IMR-90 (cell line): ENCODE data around the gene CPXM2. TPM values are rescaled to one million over a fixed set of nuclear protein-coding genes. Genes with fewer than 3 reads are reported as not detected.

Experiments used
- ATAC-seq: fragments of 200-7000 bp; cut with Tn5 transposase; 2 replicates; pipeline ENCODE4 v1.9.1; 2020; ENCODE audit warnings: low read depth, mild to moderate bottlenecking, moderate library complexity
- BruUV-seq: library from RNA; stranded (reverse); fragments of 400-500 nt; replicated peaks from 2 replicates; lab custom pipeline; 2021; lab: Mats Ljungman, UMichigan
- CTCF ChIA-PET: fragments of 300-600 bp; formaldehyde crosslinking; extraction: SDS; loops from one replicate; lab custom pipeline; 2021; ENCODE audit warnings: antibody characterized with exemption; lab: Yijun Ruan, JAX
- POLR2A ChIA-PET: fragments of 300-600 bp; sonication (Branson Sonifier 250); formaldehyde crosslinking; loops from one replicate; lab custom pipeline; 2022; ENCODE audit warnings: antibody characterized with exemption; ENCODE audit not compliant: unreplicated experiment; lab: Charles Lee
- DNase-seq: peaks from one replicate; pipeline ENCODE4 v3.0.0; 2013
- H2AFZ ChIP-seq: replicated peaks from 2 replicates; pipeline ENCODE3; 2013; ENCODE audit warnings: low read length, mild to moderate bottlenecking; ENCODE audit not compliant: poor library complexity
- H2AK5ac ChIP-seq: 2 replicates; pipeline ENCODE4 v1.6.1; 2013; ENCODE audit warnings: low read depth, low read length, inconsistent platforms
- H2AK9ac ChIP-seq: replicated peaks from 2 replicates; pipeline ENCODE3; 2013; ENCODE audit warnings: mild to moderate bottlenecking, low read depth, low read length, moderate library complexity; ENCODE audit not compliant: poor library complexity
- H2BK120ac ChIP-seq: 2 replicates; pipeline ENCODE4 v1.6.1; 2013; ENCODE audit warnings: low read depth, low read length, inconsistent platforms
- H2BK15ac ChIP-seq: 3 replicates; pipeline ENCODE4 v1.6.1; 2013; ENCODE audit warnings: low read depth, low read length, inconsistent platforms
- H2BK20ac ChIP-seq: 2 replicates; pipeline ENCODE4 v1.6.1; 2013; ENCODE audit warnings: low read depth, mild to moderate bottlenecking, inconsistent platforms, low read length, moderate library complexity
- H2BK5ac ChIP-seq: 2 replicates; pipeline ENCODE4 v1.6.1; 2013; ENCODE audit warnings: mild to moderate bottlenecking, low read depth, low read length, inconsistent platforms; ENCODE audit not compliant: poor library complexity, severe bottlenecking
- H3K14ac ChIP-seq: replicated peaks from 2 replicates; pipeline ENCODE4 v1.6.1; 2013; ENCODE audit warnings: low read depth, low read length, inconsistent platforms
- H3K18ac ChIP-seq: 2 replicates; pipeline ENCODE4 v1.6.1; 2013; ENCODE audit warnings: low read depth, low read length, control low read depth
- H3K23ac ChIP-seq: 2 replicates; pipeline ENCODE4 v1.6.1; 2013; ENCODE audit warnings: low read depth, low read length, inconsistent platforms
- H3K27ac ChIP-seq: 2 replicates; pipeline ENCODE4 v1.5.1; 2013; ENCODE audit warnings: mild to moderate bottlenecking, control low read depth, low read length; ENCODE audit not compliant: insufficient read depth
- H3K27me3 ChIP-seq: 2 replicates; pipeline ENCODE4 v1.6.1; 2013; ENCODE audit warnings: low read length; ENCODE audit not compliant: control insufficient read depth, insufficient read depth
- H3K36me3 ChIP-seq: 2 replicates; pipeline ENCODE4 v1.6.1; 2013; ENCODE audit warnings: low read length, mixed read lengths; ENCODE audit not compliant: control insufficient read depth, insufficient read depth
- H3K4ac ChIP-seq: 2 replicates; pipeline ENCODE4 v1.6.1; 2013; ENCODE audit warnings: low read depth, low read length, inconsistent platforms
- H3K4me1 ChIP-seq: 2 replicates; pipeline ENCODE4 v1.6.1; 2013; ENCODE audit warnings: low read length, mixed read lengths; ENCODE audit not compliant: control insufficient read depth, insufficient read depth
- H3K4me2 ChIP-seq: 2 replicates; pipeline ENCODE4 v1.6.1; 2013; ENCODE audit warnings: low read depth, mild to moderate bottlenecking, control low read depth, low read length, moderate library complexity
- H3K4me3 ChIP-seq: 2 replicates; pipeline ENCODE4 v1.5.1; 2013; ENCODE audit warnings: low read depth, mild to moderate bottlenecking, control low read depth, low read length, moderate library complexity; ENCODE audit not compliant: insufficient read depth
- H3K56ac ChIP-seq: 2 replicates; pipeline ENCODE4 v1.6.1; 2013; ENCODE audit warnings: low read length, inconsistent platforms; ENCODE audit not compliant: insufficient read depth; ENCODE audit errors: extremely low read depth
- H3K79me1 ChIP-seq, 2 experiments: 2 replicates each; pipeline ENCODE4 v1.6.1; 2013; ENCODE audit warnings: low read length in 2 of 2, inconsistent platforms in 1 of 2, low read depth in 1 of 2
- H3K9ac ChIP-seq: 2 replicates; pipeline ENCODE4 v1.6.1; 2013; ENCODE audit warnings: low read depth, low read length, control low read depth
- H3K9me1 ChIP-seq: 2 replicates; pipeline ENCODE4 v1.6.1; 2013; ENCODE audit warnings: low read length, inconsistent platforms; ENCODE audit not compliant: insufficient read depth
- H3K9me3 ChIP-seq: 2 replicates; pipeline ENCODE4 v1.6.1; 2013; ENCODE audit warnings: low read length; ENCODE audit not compliant: control insufficient read depth, insufficient read depth
- H4K20me1 ChIP-seq: 2 replicates; pipeline ENCODE4 v1.6.1; 2013; ENCODE audit warnings: low read length, inconsistent platforms; ENCODE audit not compliant: insufficient read depth
- H4K5ac ChIP-seq: 2 replicates; pipeline ENCODE4 v1.6.1; 2013; ENCODE audit warnings: mild to moderate bottlenecking, low read depth, low read length, control low read depth
- H4K8ac ChIP-seq, 2 experiments: 2 replicates each; pipeline ENCODE4 v1.6.1; 2013; ENCODE audit warnings: low read depth in 2 of 2, low read length in 2 of 2, control low read depth in 1 of 2, inconsistent platforms in 1 of 2
- H4K91ac ChIP-seq: 2 replicates; pipeline ENCODE4 v1.6.1; 2013; ENCODE audit warnings: low read depth, low read length, inconsistent platforms; ENCODE audit not compliant: insufficient read depth
- MAFK ChIP-seq: IDR thresholded peaks from 2 replicates; pipeline ENCODE4 v1.6.1; 2012; ENCODE audit warnings: low read depth, low read length, improper control_type of control experiment
- POLR2A ChIP-seq: IDR thresholded peaks from 2 replicates; pipeline ENCODE4 v1.6.1; 2012; ENCODE audit warnings: mild to moderate bottlenecking, low read depth, low read length
- WGBS, 2 experiments: methylation state at CpG; one replicate each; pipeline versions ENCODE4 v1.1.5 to v1.1.7; 2013; ENCODE audit warnings: missing lambda C conversion rate in 2 of 2; ENCODE audit not compliant: insufficient read length in 1 of 2; ENCODE audit errors: extremely low coverage in 2 of 2; 5-methylcytosine and 5-hydroxymethylcytosine counted together
- dilution Hi-C: fragments of 300-500 bp; cut with HindIII; formaldehyde crosslinking; loops from one replicate; pipeline ENCODE4 v1.14.3; 2018; ENCODE audit warnings: low sequenced_read_pairs; ENCODE audit not compliant: unreplicated experiment
- in situ Hi-C: fragments of 300-500 bp; cut with MboI; formaldehyde crosslinking; loops from 3 replicates; pipeline ENCODE4 v1.14.3; 2019; ENCODE audit warnings: low sequenced_read_pairs, inconsistent platforms, mixed read lengths
- intact Hi-C: fragments of 100-400 bp; cut with micrococcal nuclease; formaldehyde crosslinking; loops from 2 replicates; pipeline ENCODE4 v1.10.0; 2022
- polyA plus RNA-seq, 3 experiments: library from polyadenylated mRNA; depleted of rRNA; stranded (reverse); fragments of >200 nt; gene quantifications; 2 replicates each; pipeline ENCODE4 v1.2.3, GENCODE V29; 2012; ENCODE audit warnings: low replicate concordance in 1 of 3
- total RNA-seq: library from RNA; depleted of rRNA; stranded (reverse); fragments of >200 nt; gene quantifications from 2 replicates; pipeline ENCODE4 v1.2.3, GENCODE V29; 2012

Gene CPXM2
- total and polyA plus RNA-seq, 2 of the 4 experiments (the other 2 are of a cell fraction) = not detected

DNA sequence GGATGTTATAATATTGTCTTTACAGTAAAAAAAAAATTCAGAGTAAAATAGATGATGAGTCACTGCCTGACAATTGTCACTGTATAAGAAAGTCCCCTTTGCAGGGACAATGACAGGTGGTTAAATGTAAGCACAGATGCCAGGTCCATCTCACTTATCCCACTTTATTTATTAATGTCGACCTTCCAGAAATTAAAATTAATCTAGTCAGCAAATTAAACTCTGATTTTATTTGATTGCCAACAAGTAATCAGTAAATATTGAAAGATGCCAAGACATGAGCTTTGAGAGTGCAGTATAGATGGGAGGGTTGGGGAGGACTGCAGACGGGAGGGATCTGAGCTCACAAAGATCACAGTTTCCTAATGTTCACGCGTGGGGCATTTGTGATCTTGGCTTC lies 50.9 kb downstream of the CPXM2 start:
- H2AK9ac ChIP-seq = no peak overlapping the region
- H3K27me3 ChIP-seq = no peaks in the 10 kb centered on the region
- POLR2A ChIA-PET = no interaction called here
- intact Hi-C loops (no loop called here), in situ Hi-C loops (no loop called here), dilution Hi-C loops (no loop called here)
- H3K9me1 ChIP-seq = no peaks in the 10 kb centered on the region
- H4K8ac ChIP-seq = no peak overlapping the region
- no peak overlapping the region for H2BK15ac ChIP-seq
- H4K91ac ChIP-seq = no peak overlapping the region
- H3K27ac ChIP-seq = no peak overlapping the region
- no peak overlapping the region for H3K23ac ChIP-seq
- H3K4me2 ChIP-seq = no peak overlapping the region
- H2BK5ac ChIP-seq = no peak overlapping the region
- no peak overlapping the region for H3K18ac ChIP-seq
- no peak overlapping the region for H2AK5ac ChIP-seq
- H4K20me1 ChIP-seq = no peaks in the 10 kb centered on the region
- 38% methylated on average over 1 of the region's 4 CpGs; no CpG with 5 or more reads in 1 of the 2 experiments for WGBS, 2 experiments
- TF ChIP-seq MAFK (peak; percentile 47; the same call in 1 of the 2 replicates), POLR2A (no peak)
- H2BK120ac ChIP-seq = no peak overlapping the region
- no peaks in the 10 kb centered on the region for H3K79me1 ChIP-seq
- H2AFZ ChIP-seq = no peak overlapping the region
- no peak overlapping the region for H3K14ac ChIP-seq
- no peak overlapping the region for H4K5ac ChIP-seq
- H3K36me3 ChIP-seq = no peaks in the 10 kb centered on the region
- H3K9me3 ChIP-seq = peaks cover 24% of the 10 kb centered on the region
- H3K56ac ChIP-seq = no peak overlapping the region
- no peak for DNase-seq
- no TSS peak for BruUV-seq
- no peak overlapping the region for H3K4me3 ChIP-seq
- H3K9ac ChIP-seq = no peak overlapping the region
- no peak overlapping the region for H3K4ac ChIP-seq
- CTCF ChIA-PET = no interaction called here
- no peak for ATAC-seq
- no peaks in the 10 kb centered on the region for H3K4me1 ChIP-seq
- no peak overlapping the region for H2BK20ac ChIP-seq
